Neutrophil (primary cell): ENCODE results near the gene METTL1.

Experiments used
- H3K27ac ChIP-seq: fragments of 200-600 bp; sonication (generic); 2 replicates; pipeline ENCODE4 v1.5.1; 2016; ENCODE audit warnings: mild to moderate bottlenecking, moderate library complexity
- H3K27me3 ChIP-seq: fragments of 200-600 bp; sonication (generic); 2 replicates; pipeline ENCODE4 v1.6.0; 2016; ENCODE audit warnings: mild to moderate bottlenecking
- H3K36me3 ChIP-seq: fragments of 200-600 bp; sonication (generic); 2 replicates; pipeline ENCODE4 v1.5.1; 2017
- H3K4me1 ChIP-seq, 2 experiments: fragments of 200-600 bp in 1 of 2; sonication (generic) in 1 of 2; 1 replicate in 1 of 2; 2 replicates in 1 of 2; pipeline versions ENCODE4 v1.5.1 to v1.6.1; 2013 to 2016; ENCODE audit warnings: low read depth in 1 of 2, low read length in 1 of 2, mild to moderate bottlenecking in 1 of 2, moderate library complexity in 1 of 2; ENCODE audit not compliant: control insufficient read depth in 1 of 2, insufficient read depth in 1 of 2
- H3K4me3 ChIP-seq, 2 experiments: fragments of 200-600 bp in 1 of 2; sonication (generic) in 1 of 2; 1 replicate in 1 of 2; 2 replicates in 1 of 2; pipeline ENCODE4 v1.5.1; 2013 to 2016; ENCODE audit warnings: low read depth in 1 of 2, low read length in 1 of 2, mild to moderate bottlenecking in 1 of 2, moderate library complexity in 1 of 2
- H3K9me3 ChIP-seq: fragments of 200-600 bp; sonication (generic); 2 replicates; pipeline ENCODE4 v1.5.1; 2016
- CTCF ChIP-seq: fragments of 200-600 bp; sonication (generic); IDR thresholded peaks from 2 replicates; pipeline ENCODE4 v1.5.1; 2016; ENCODE audit warnings: antibody characterized with exemption

The METTL1 gene

GRCh38 chr12:57741413-57741789 lies 30.5 kb downstream of the METTL1 start:
- H3K27ac ChIP-seq: peak overlapping the region; percentile 94

DNA sequence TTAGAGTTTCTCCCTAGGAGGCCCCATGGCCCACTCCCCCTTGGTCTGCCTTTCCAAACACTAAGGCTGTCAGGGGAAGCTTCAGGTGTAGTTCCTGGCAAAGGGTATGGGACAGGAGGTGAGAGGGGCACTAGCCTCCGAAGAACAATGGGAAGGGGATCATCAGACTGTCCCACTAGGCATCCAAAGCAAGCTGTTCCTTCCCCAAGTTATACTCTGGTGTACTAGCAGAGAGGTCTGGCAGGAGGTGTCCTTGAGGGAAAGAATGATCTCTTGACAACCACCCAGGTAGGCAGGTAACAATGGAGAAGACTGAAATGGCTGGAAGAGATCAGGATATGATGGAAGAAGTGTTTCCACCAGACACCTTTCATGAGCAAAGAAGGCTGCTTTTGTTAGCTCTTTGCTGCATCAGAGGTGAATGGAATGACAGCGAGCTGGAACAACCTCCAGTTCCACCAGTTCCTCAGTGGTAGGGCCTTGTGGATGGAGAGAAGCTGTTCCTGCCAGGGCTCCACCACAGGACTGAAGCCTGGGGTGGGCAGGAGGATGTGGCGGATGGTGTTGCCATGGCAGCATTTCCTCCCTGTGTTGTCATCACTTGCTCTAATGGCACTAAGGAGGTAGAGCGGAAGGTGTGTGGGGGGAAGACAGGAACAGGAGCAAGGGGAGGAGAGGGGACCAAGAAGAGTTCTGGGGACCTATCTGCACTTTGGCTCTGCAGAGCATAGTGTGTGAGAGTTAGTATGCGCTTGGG lies 31.1 kb downstream of the METTL1 start:
- H3K27me3 ChIP-seq: no peaks in the 10 kb centered on the region
- H3K4me1 ChIP-seq: peaks cover 63 to 69% of the 10 kb centered on the region in 2 experiments
- peak overlapping the region; percentile 94 for H3K27ac ChIP-seq
- TF ChIP-seq CTCF: no peak
- H3K4me3 ChIP-seq: peak overlapping the region; percentile 61 to 72
- no peaks in the 10 kb centered on the region for H3K9me3 ChIP-seq
- peaks cover 40% of the 10 kb centered on the region for H3K36me3 ChIP-seq

More at GRCh38 chr12:57741413-57741789, 30.5 kb downstream of the METTL1 start:
- Histone ChIP-seq H3K9me3 (no peaks in the 10 kb centered on the region), H3K36me3 (peaks cover 35% of the 10 kb centered on the region), H3K4me1 (peaks cover 63 to 69% of the 10 kb centered on the region in 2 experiments), H3K27me3 (no peaks in the 10 kb centered on the region), H3K4me3 (peak overlapping the region; percentile 61 to 72)
- no peak for TF ChIP-seq CTCF

GRCh38 chr12:57739914-57740538 lies 31.9 kb downstream of the METTL1 start:
- peak overlapping the region; percentile 61 to 72 for H3K4me3 ChIP-seq
- peak overlapping the region; percentile 94 for H3K27ac ChIP-seq
- no peaks in the 10 kb centered on the region for H3K27me3 ChIP-seq
- H3K36me3 ChIP-seq: peaks cover 48% of the 10 kb centered on the region
- TF ChIP-seq CTCF: no peak
- no peaks in the 10 kb centered on the region for H3K9me3 ChIP-seq
- H3K4me1 ChIP-seq: peaks cover 56 to 60% of the 10 kb centered on the region in 2 experiments

DNA sequence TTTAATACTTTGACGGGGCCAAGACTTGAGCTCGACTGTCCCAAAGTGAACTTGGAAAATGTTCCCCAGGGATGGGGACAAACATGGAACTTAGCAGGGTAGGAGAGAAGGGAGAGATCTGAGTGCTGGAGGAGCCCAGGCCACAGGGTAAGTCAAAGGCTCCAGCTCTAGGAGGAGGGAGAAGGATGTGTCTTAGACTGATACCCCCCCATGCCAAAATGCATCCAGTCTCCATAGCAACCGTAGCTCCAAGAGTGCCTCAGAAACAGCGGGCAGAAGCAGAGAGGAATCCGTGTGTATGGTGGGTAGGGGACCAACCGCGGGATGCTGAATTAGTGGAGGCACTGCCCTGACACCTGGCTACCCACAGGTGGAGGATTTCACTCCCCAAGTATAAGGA lies 32.5 kb downstream of the METTL1 start:
- H3K4me3 ChIP-seq: no peak overlapping the region
- peaks cover 51 to 54% of the 10 kb centered on the region in 2 experiments for H3K4me1 ChIP-seq
- TF ChIP-seq CTCF: no peak
- H3K36me3 ChIP-seq: peaks cover 54% of the 10 kb centered on the region
- H3K27me3 ChIP-seq: no peaks in the 10 kb centered on the region
- H3K27ac ChIP-seq: peak overlapping the region; percentile 94
- no peaks in the 10 kb centered on the region for H3K9me3 ChIP-seq

DNA sequence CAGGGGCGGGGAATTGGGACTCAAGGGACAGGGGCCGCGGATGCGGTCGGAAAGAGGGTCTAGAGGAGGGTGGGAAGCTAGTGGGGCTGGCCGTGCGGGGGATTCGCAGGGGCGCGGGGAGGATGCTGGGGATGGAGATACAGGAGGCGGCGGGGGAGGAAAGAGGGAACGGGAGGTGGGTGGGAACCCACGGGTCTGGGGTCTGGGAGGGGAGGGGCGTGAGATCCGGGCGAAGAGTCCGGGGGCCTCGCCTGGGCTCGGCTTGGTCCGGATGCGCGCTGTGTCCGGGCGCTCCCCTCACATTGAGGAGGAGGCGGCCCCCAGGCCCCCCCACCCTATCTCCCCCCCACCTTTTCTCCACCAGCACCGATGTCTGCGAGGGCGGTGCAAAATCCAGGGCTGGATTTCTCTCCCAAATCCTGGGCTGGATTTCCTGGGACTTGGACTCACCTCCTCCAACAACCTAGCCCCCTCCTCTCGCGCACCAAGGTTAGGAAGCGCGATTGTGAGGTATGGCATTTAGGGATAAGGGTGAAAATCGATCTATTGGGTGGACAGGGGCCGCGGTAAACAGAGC lies 33.2 kb downstream of the METTL1 start, which contains the start of gene AGAP2:
AGAP2 (minus strand) TSS at position 82 of the 577 bp plus-strand sequence. CDS start 496 bp downstream, outside the sequence.
- Histone ChIP-seq H3K9me3 (no peaks in the 10 kb centered on the region), H3K36me3 (peaks cover 60% of the 10 kb centered on the region), H3K27ac (peak within 1 kb of the TSS; percentile 94), H3K4me1 (peaks cover 45 to 48% of the 10 kb centered on the region in 2 experiments), H3K4me3 (no peak within 1 kb of the TSS), H3K27me3 (no peaks in the 10 kb centered on the region)
- no peak for TF ChIP-seq CTCF
